T-helper 2 cell treated with Interferon-gamma antibody and Interleukin-4, amounts not matched to agents 100 ng/mL and 5 ng/mL, for 36 hours (primary cell): Measurements from ENCODE around the gene KIF16B. TPM values are rescaled to one million over a fixed set of nuclear protein-coding genes. Genes with fewer than 3 reads are reported as not detected.

Experiments
- intact Hi-C: fragments of 100-400 bp; cut with micrococcal nuclease; formaldehyde crosslinking; loops from one replicate; pipeline ENCODE4 v1.15.1; 2023
- total RNA-seq: library from RNA; stranded (reverse); gene quantifications from 2 replicates; pipeline ENCODE4 v1.2.3, GENCODE V29; 2022

Gene KIF16B
- total RNA-seq, 1 donor from 2014 or later = 8.0 TPM

GRCh38 chr20:16367948-16368560, 205.2 kb downstream of the KIF16B start:
- intact Hi-C loops = no loop called here

- intact Hi-C loops = no loop called here
Observed at GRCh38 chr20:16366529-16366928, 206.7 kb downstream of the KIF16B start.

GRCh38 chr20:16364320-16364687, 208.9 kb downstream of the KIF16B start:
- intact Hi-C loops = no loop called here

- intact Hi-C loops = no loop called here
Observed at GRCh38 chr20:16363506-16364319, 209.5 kb downstream of the KIF16B start.

- intact Hi-C loops = no loop called here
Observed at GRCh38 chr20:16362642-16363041, 210.6 kb downstream of the KIF16B start.

GRCh38 chr20:16360668-16361067, 212.6 kb downstream of the KIF16B start:
- intact Hi-C loops = no loop called here

GRCh38 chr20:16353417-16353781, 219.8 kb downstream of the KIF16B start:
- intact Hi-C loops = no loop called here

GRCh38 chr20:16352751-16353416, 220.4 kb downstream of the KIF16B start:
- intact Hi-C loops = no loop called here

GRCh38 chr20:16352321-16352720, 220.9 kb downstream of the KIF16B start:
- intact Hi-C loops = no loop called here

GRCh38 chr20:16351415-16351814, 221.8 kb downstream of the KIF16B start:
- intact Hi-C loops = no loop called here

GRCh38 chr20:16350465-16350864, 222.8 kb downstream of the KIF16B start:
- intact Hi-C loops = no loop called here

- intact Hi-C loops = no loop called here
Observed at GRCh38 chr20:16349523-16350260, 223.6 kb downstream of the KIF16B start.

- intact Hi-C loops = no loop called here
Observed at GRCh38 chr20:16346956-16347355, 226.3 kb downstream of the KIF16B start.

GRCh38 chr20:16337707-16338106, 235.5 kb downstream of the KIF16B start:
- intact Hi-C loops = no loop called here

- intact Hi-C loops = no loop called here
Observed at GRCh38 chr20:16327606-16328005, 245.6 kb downstream of the KIF16B start.

GRCh38 chr20:16321291-16321690, 252.0 kb downstream of the KIF16B start:
- intact Hi-C loops = no loop called here

GRCh38 chr20:16317445-16318362, 255.5 kb downstream of the KIF16B start:
- intact Hi-C loops = no loop called here

GRCh38 chr20:16316513-16316912, 256.7 kb downstream of the KIF16B start:
- intact Hi-C loops = no loop called here

- intact Hi-C loops = no loop called here
Observed at GRCh38 chr20:16314748-16315159, 258.5 kb downstream of the KIF16B start.

GRCh38 chr20:16314320-16314719, 258.9 kb downstream of the KIF16B start:
- intact Hi-C loops = no loop called here

- intact Hi-C loops = no loop called here
Observed at GRCh38 chr20:16313917-16314316, 259.3 kb downstream of the KIF16B start.
